Inflammatory macrophage treated with lipopolysaccharide for 4 hours (primary cell): ENCODE results near the gene EZH2.

Source experiments
- DNase-seq: peaks from one replicate; pipeline ENCODE4 v3.0.0-alpha.2; 2020

Gene EZH2

DNA sequence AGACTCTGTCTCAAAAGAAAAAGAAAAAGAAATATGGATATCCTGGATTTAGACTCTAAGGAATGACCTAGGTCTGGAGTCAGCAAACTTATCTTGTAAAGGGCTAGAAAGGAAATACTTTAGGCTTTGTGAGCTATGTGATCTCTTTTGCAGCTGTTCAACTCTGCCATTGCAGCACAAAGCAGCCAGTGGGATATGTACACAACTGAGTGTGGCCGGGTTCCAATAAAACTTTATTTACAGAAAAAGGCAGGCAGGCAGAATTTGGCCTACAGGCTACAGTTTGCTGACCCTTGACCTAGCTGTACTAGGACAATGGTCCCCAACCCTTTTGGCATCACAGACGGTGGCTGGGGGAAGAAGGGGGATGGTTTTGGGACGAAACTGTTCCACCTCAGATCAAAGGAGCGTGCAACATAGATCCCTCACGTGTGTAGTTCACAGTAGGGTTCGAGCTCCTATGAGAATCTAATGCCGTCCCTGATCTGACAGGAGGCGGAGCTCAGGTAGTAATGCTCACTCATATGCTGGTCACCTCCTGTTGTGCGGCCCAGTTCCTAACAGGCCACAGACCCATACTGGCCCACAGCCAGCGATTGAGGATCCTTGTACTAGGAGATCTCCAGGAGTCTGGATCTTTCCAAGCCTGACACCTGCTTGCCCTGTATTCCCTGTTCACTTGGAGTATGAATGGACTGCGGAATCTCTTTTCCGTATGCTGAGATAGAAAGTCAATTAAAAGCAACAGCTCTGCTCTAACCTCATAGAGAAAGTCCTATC, 122.4 kb downstream of the EZH2 start:
- no peak for DNase-seq
